Erythroblast (primary cell): ENCODE results near the gene GALNT8.

ENCODE experiments used
- DNase-seq, 2 experiments: peaks; one replicate each; lab custom pipeline; 2025; lab: John Stamatoyannopoulos, UW
- GATA1 ChIP-seq: IDR thresholded peaks from 2 replicates; pipeline ENCODE4 v1.6.1; 2011; ENCODE audit warnings: low read depth, mild to moderate bottlenecking, control low read depth, low read length, moderate library complexity
- POLR2A ChIP-seq: IDR thresholded peaks from 2 replicates; pipeline ENCODE4 v1.6.1; 2011; ENCODE audit warnings: mild to moderate bottlenecking, low read length

GALNT8 gene

DNA sequence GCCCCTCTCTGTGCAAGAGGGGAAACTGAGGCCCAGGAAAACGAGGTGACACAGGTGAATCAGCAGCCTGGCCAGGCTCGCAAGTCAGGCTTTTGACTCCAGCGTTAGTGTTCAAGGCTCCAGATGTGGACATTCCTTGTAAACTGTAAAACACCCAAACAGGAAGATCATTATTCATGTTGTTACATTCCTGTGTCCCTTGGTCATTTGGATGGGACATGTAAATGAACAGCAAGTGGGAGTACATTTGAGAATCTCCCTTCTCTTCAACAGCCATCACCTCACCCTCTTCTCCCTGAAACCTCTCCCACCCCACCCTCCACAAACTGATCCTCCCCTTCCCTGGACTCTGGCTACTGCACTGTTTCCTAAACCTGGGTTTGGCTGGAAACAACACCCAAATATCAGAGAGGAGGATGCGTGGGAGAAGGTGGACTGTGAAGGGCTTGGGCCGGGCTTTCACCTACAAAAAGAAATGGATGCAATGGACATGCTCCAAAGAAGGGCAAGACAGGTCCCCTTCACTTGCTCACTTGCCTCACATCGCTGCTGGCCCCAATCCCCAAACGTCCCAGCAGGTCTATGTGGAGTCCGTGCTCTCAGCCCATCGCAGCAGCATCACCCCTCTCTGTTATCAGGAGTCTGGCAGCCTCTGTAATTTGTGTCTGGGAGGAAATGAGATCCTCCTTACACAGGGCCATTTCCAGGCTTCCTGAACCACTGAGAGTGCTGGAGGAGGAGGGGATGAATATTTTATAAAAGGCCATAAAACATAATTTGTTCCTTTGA is 76.7 kb downstream of the GALNT8 start:
- DNase-seq, result no peak
- TF ChIP-seq POLR2A, result no peak
- no peak for TF ChIP-seq GATA1

DNA sequence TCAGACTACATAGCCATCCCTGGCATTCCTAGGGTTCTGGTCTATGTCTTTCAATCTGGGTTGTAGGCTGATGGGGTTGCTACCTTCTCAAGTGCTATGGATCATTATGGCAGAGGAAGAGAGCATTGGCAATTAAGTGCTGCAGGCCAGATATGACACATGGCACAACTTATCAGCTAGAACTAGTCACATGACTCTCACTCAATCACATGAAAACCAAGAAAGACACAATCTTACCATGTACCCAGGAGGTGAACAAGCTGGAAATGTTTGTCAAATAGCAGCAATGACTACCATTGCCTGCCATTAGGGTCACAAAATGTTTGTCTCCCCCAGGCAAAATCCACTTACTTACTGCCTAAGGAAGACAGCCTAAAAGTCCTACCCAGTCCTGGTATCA is 80.4 kb downstream of the GALNT8 start:
- TF ChIP-seq GATA1 (no peak), POLR2A (no peak)
- DNase-seq, result no peak

DNA sequence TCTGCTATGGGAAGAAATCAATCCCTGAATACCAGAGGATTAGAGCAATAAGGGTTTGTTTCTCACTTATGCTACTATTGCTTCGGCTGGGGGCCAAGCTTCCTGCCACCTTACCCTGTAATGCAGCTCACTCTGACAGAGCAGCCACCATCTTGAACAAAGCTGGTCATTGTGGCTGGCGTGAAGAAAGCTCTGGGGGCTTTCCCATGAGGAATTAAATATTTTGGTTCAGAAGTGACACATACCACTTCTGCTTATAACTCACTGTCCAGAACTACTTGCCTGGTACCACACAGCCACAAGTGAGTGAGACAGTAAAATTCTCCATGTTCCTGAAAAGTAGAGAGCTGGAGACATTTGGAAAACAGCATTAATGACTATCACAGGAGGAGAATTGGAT is 82.6 kb downstream of the GALNT8 start:
- TF ChIP-seq POLR2A, result no peak
- TF ChIP-seq GATA1, result no peak
- no peak for DNase-seq

DNA sequence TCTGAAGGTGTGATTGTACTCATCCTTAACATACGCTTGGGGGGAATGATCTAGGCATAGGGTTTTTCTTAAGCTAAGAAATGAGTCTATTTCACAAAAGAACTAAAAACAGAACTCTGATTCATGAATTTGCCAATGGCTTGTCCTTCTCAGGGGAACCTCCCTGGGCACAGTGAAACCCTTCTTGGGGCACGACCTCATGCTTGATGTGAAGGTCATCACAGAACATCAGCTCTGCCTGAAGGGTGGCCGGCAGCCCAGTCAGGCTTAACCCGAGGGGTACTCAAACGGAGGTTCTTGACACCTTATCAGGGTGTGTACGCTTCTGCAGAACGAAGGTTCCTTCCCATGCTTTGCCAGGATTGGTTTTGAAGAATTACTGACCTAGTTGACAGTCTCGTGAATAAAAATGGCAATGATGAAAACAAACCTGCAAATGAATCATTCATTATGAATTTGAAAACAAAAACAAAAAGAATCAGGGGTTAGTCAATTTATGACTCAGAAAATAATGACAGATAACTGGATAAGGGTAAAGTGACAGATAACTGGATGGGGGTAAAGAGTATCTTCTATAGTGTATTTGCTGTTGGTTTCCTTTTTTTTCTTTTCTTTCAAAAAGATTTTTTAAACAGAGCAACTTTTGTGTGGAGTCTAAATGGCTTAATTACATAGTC is 86.4 kb downstream of the GALNT8 start:
- DNase-seq, result no peak
- TF ChIP-seq GATA1 (no peak), POLR2A (no peak)

DNA sequence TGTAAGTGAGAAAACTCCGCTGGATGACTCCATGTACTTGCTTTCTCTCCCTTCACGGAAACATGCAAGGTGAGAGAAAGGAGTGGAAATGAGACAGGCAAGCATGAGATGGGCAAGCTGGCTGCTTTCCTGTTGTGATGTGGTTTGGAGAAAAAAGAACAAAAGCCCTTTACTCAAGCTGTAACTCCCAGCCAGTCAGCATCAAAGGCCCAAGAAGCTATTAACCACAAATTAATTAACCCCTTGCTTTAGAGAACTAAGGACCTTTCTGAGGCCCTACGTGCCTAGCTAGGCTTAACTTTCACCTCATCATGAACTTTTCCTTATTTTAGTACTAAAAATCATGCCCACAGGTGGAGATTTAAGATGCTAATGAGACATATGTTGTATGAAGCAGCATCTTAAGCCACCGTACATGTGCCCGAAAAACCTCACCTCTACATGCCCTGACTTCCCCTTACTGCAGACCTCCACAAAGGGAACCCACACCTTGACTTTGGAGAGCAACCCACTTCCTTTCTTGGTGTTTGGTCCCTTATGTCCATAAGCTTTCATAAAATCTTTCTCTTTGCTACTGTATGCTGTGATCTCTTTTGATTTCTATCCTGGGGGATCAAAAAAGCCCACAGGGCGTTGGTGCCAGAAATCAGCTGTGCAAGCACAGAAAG is 87.0 kb downstream of the GALNT8 start:
- DNase-seq, result no peak
- no peak for TF ChIP-seq POLR2A
- TF ChIP-seq GATA1, result no peak

DNA sequence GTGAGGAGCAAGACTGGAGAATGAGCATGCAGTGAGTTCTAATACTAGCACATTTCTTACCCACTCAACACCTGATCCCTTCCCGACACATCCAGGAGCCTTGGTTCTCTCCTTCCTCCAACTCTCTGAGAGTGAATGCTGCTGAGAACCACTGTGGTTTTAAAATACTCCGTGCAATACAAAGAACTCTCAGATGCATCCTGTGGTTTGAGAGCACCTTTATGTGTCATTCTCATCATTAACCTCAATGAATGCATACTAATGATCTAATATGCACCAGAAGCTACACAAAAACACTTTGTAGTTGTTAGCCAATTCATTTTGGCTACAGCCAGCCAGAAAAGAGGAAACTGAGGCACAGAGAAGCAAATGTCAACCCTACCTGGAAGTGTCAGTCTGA is 87.6 kb downstream of the GALNT8 start:
- DNase-seq, result no peak
- TF ChIP-seq POLR2A, result no peak
- no peak for TF ChIP-seq GATA1

DNA sequence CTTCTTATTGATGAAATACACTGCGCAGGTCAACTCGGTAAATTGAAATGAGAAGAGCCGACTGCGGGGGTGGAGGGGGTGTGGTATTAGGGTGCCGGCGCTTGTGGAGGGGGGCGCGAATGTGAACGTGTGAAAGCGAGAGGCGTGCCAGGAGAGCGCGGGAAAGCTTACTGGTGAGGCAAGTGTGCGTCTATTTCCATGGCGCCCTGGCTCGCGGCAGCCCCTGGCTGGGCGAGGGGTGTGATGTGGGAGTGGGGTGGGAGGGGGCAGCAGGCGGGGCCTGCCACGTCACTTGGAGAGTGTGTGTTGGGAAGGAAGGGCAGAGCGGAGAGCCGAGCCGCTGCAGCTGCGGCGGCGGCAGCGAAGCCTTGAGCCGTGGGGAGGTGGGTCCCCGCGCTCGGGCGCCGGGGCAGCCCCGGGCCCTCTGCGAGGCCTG is 88.8 kb downstream of the GALNT8 start:
- no peak for TF ChIP-seq GATA1
- TF ChIP-seq POLR2A, result no peak
- DNase-seq, result no peak

DNA sequence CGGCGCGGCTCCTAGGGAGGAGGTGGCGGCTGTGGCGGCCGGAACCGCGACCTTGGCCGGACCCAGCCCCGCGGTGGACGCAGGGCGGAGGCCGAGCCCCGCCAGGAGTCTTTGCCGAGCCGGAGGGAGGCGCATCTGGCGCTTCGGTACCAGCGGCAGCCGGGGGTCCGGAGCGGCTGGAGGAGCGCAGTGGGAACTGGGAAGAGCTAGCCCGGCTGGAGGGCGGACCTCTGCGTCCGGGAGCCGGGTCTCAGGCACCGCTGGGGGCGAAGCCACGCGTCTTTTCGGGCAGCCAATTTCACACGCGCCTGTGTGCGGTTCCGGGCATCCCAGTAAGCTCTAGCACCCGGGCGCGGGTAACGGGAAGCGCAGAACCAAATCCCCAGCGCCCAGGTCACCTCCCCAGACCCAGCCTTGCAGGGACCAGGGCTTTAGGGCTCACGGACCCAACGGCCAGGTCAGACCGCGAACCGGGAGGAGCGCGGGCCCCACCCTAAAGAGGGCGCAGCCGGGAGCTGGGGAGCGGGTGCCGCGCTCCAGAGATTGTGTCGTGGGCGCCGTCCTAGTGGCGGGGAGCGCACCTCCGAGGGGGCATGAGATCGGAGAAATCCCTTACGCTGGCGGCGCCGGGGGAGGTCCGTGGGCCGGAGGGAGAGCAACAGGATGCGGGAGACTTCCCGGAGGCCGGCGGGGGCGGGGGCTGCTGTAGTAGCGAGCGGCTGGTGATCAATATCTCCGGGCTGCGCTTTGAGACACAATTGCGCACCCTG is 89.4 kb downstream of the GALNT8 start:
- no peak for DNase-seq
- TF ChIP-seq POLR2A (no peak), GATA1 (no peak)

DNA sequence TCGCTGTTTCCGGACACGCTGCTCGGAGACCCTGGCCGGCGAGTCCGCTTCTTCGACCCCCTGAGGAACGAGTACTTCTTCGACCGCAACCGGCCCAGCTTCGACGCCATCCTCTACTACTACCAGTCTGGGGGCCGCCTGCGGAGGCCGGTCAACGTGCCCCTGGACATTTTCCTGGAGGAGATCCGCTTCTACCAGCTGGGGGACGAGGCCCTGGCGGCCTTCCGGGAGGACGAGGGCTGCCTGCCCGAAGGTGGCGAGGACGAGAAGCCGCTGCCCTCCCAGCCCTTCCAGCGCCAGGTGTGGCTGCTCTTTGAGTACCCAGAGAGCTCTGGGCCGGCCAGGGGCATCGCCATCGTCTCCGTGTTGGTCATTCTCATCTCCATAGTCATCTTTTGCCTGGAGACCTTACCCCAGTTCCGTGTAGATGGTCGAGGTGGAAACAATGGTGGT is 90.0 kb downstream of the GALNT8 start:
- no peak for TF ChIP-seq POLR2A
- no peak for TF ChIP-seq GATA1
- no peak for DNase-seq

DNA sequence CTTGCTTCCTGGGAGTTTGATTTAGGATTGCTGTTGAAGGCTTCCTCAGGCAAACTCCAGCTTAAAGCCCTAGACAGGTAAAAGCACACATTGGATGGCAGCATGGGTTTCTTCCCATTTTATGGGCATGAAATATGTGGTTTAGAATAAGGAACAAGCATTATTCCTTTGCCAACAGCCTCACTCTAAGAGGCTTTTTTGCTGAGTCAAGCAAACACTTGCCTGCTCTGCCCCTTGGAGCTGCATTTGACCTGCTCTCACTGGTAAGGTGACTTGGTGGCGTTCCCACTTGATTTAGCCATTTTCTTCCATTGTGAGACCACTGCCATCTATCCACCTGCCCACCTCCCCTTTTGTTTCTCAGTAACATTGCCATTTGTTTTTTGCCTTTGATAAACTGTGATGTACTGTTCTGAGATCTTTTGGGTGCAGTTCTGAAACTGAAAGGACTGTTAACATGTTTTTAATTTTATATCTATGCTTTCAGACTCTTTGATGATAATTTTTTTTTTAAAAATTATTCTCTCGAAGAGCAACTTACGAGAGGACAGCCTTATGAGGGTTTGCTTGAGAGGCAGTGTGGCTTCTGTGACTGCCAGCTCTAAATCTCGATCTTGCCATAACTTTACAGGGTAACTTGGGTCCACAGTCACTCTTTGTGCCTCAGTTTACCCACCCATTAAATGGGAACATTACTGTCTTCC is 92.6 kb downstream of the GALNT8 start:
- TF ChIP-seq GATA1 (no peak), POLR2A (no peak)
- no peak for DNase-seq

DNA sequence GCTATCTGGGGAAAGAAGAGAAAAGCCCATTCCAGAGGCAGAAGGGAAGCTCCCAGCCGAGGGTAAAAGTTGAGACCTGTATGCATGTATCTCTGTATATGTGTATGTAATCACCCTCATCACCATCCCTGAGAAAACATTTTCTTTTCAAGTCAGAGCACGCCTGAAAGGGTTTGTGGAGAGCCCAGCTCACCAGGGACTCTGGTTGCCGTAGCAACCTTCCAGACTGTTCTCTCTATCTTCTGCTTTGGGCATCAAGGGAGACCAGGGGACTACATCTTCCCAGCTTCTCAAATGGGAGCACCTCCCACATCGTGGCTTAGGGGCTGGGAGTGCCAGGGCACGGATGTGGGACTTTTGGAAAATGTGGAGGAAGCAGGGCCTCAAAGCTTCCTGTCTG is 93.5 kb downstream of the GALNT8 start:
- no peak for DNase-seq
- TF ChIP-seq GATA1 (no peak), POLR2A (no peak)

DNA sequence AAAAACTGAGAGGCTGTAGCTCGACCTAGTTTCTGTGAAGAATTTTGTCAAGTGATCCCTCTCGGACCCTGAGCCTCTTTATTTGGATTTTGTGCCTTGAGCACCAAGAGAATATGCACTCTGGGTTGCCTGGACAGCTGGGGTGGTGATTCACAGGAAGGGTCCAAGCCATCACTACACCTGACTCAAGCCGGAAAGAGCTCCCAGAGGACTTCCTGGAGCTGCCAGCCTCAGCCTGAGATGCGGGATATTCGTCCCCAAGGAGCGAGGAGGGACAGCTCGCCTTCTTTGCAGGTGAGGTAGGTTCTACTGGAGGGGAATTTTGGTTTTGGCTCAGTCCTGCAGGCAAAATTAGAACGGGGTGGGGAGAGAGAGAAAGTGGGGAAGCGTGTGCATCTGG is 94.3 kb downstream of the GALNT8 start:
- TF ChIP-seq POLR2A, result no peak
- TF ChIP-seq GATA1, result no peak
- DNase-seq, result no peak
